GM23338 (cell line): Measurements from ENCODE around the gene KCTD19. TPM values are rescaled to one million over a fixed set of nuclear protein-coding genes. Genes with fewer than 3 reads are reported as not detected.

Experiments used
- ATAC-seq: fragments of 200-7000 bp; cut with Tn5 transposase; 3 replicates; pipeline ENCODE4 v1.9.1; 2020
- DNase-seq: peaks from one replicate; pipeline ENCODE4 v3.0.0-alpha.2; 2015; ENCODE audit warnings: low spot score
- H2AFZ ChIP-seq: fragments of 200-600 bp; sonication (generic); 2 replicates; pipeline ENCODE4 v1.8.0; 2016; ENCODE audit warnings: antibody characterized with exemption, mild to moderate bottlenecking, moderate library complexity
- H3F3A ChIP-seq: fragments of 200-600 bp; sonication (generic); replicated peaks from 2 replicates; pipeline ENCODE4 v1.8.0; 2017; ENCODE audit warnings: antibody characterized with exemption, mixed run types, low read depth
- H3K27ac ChIP-seq: fragments of 200-600 bp; sonication (generic); 2 replicates; pipeline ENCODE4 v1.6.1; 2016; ENCODE audit warnings: low read depth
- H3K27me3 ChIP-seq: fragments of 200-600 bp; sonication (generic); 2 replicates; pipeline ENCODE4 v1.8.0; 2016; ENCODE audit warnings: mild to moderate bottlenecking, mixed run types, moderate library complexity; ENCODE audit not compliant: insufficient read depth
- H3K36me3 ChIP-seq: fragments of 200-600 bp; sonication (generic); 2 replicates; pipeline ENCODE4 v1.8.0; 2016; ENCODE audit warnings: mild to moderate bottlenecking; ENCODE audit not compliant: insufficient read depth
- H3K4me1 ChIP-seq: fragments of 200-600 bp; sonication (generic); 2 replicates; pipeline ENCODE4 v1.8.0; 2016; ENCODE audit warnings: mild to moderate bottlenecking, moderate library complexity; ENCODE audit not compliant: insufficient read depth
- H3K4me2 ChIP-seq: fragments of 200-600 bp; sonication (generic); 2 replicates; pipeline ENCODE4 v1.7.1; 2017; ENCODE audit warnings: mixed run types
- H3K4me3 ChIP-seq: fragments of 200-600 bp; sonication (generic); 2 replicates; pipeline ENCODE4 v1.6.1; 2016; ENCODE audit warnings: mixed run types
- H3K79me2 ChIP-seq: fragments of 200-600 bp; sonication (generic); replicated peaks from 2 replicates; pipeline ENCODE4 v1.8.0; 2017; ENCODE audit warnings: mild to moderate bottlenecking; ENCODE audit not compliant: insufficient read depth
- H3K9me2 ChIP-seq: fragments of 200-600 bp; sonication (generic); 2 replicates; pipeline ENCODE4 v1.8.0; 2017; ENCODE audit not compliant: insufficient read depth
- H4K20me1 ChIP-seq: fragments of 200-600 bp; sonication (generic); replicated peaks from 2 replicates; pipeline ENCODE4 v1.8.0; 2017; ENCODE audit warnings: mild to moderate bottlenecking; ENCODE audit not compliant: insufficient read depth
- H3K27ac Mint-ChIP-seq: 2 replicates; pipeline ENCODE4 v1.8.0; 2020; ENCODE audit warnings: inconsistent platforms, mild to moderate bottlenecking, moderate library complexity, mixed read lengths
- H3K27me3 Mint-ChIP-seq: 3 replicates; pipeline ENCODE4 v1.8.0; 2022; ENCODE audit warnings: low read depth, mild to moderate bottlenecking, moderate library complexity, mixed read lengths, inconsistent platforms; ENCODE audit not compliant: insufficient read depth, poor library complexity
- H3K36me3 Mint-ChIP-seq: 3 replicates; pipeline ENCODE4 v1.8.0; 2021; ENCODE audit warnings: low read depth, mild to moderate bottlenecking, inconsistent platforms, moderate library complexity, mixed read lengths
- H3K4me1 Mint-ChIP-seq: 3 replicates; pipeline ENCODE4 v1.8.0; 2020; ENCODE audit warnings: mild to moderate bottlenecking, inconsistent platforms, mixed read lengths
- H3K4me3 Mint-ChIP-seq: 3 replicates; pipeline ENCODE4 v1.8.0; 2021; ENCODE audit warnings: moderate library complexity, mild to moderate bottlenecking, inconsistent platforms, mixed read lengths
- H3K9me3 Mint-ChIP-seq: 3 replicates; pipeline ENCODE4 v1.8.0; 2020; ENCODE audit warnings: moderate library complexity, mild to moderate bottlenecking, inconsistent platforms, mixed read lengths
- CREB1 ChIP-seq: fragments of 250-450 bp; sonication (Bioruptor Pico); IDR thresholded peaks from 2 replicates; pipeline ENCODE4 v1.5.0; 2020; ENCODE audit warnings: low read depth, mild to moderate bottlenecking, moderate library complexity
- CTCF ChIP-seq, 2 experiments: fragments of 200-600 bp in 1 of 2; sonication (generic) in 1 of 2; conservative IDR thresholded peaks; 2 replicates each; pipeline versions ENCODE4 v1.5.1 to v1.6.1; 2016 to 2017; ENCODE audit warnings: antibody characterized with exemption in 2 of 2, low read depth in 2 of 2, mild to moderate bottlenecking in 2 of 2, moderate library complexity in 1 of 2
- EZH2 ChIP-seq: fragments of 200-600 bp; sonication (generic); IDR thresholded peaks from one replicate; pipeline ENCODE4 v1.8.0; 2017; ENCODE audit warnings: antibody characterized with exemption, mild to moderate bottlenecking, low read depth; ENCODE audit not compliant: unreplicated experiment
- EZH2phosphoT487 ChIP-seq: fragments of 200-600 bp; sonication (generic); IDR thresholded peaks from one replicate; pipeline ENCODE4 v1.8.1; 2018; ENCODE audit warnings: antibody characterized with exemption; ENCODE audit not compliant: unreplicated experiment
- JUNB ChIP-seq: IDR thresholded peaks from one replicate; pipeline ENCODE4 v1.6.1; 2016; ENCODE audit warnings: antibody characterized with exemption; ENCODE audit not compliant: unreplicated experiment
- POLR2AphosphoS5 ChIP-seq: IDR thresholded peaks from 2 replicates; pipeline ENCODE4 v1.6.1; 2016; ENCODE audit warnings: antibody characterized with exemption, low read depth
- REST ChIP-seq: IDR thresholded peaks from one replicate; pipeline ENCODE4 v1.6.1; 2018; ENCODE audit warnings: antibody characterized with exemption; ENCODE audit not compliant: unreplicated experiment
- ZNF114 ChIP-seq: fragments of 250-450 bp; sonication (Bioruptor Pico); IDR thresholded peaks from 2 replicates; pipeline ENCODE4 v1.5.0; 2020; ENCODE audit warnings: mild to moderate bottlenecking, moderate library complexity
- ZNF462 ChIP-seq: fragments of 250-450 bp; sonication (Bioruptor Pico); IDR thresholded peaks from 2 replicates; pipeline ENCODE4 v1.5.0; 2020; ENCODE audit warnings: mild to moderate bottlenecking, moderate library complexity
- polyA plus RNA-seq: library from polyadenylated mRNA; unstranded; fragments of >200 nt; fragmentation: Nextera tagmentation; extraction: Ambion mirVana; gene quantifications from 2 replicates; pipeline ENCODE4 v1.2.1, GENCODE V29; 2016
- total RNA-seq: library from RNA; depleted of rRNA; stranded (reverse); fragments of >200 nt; shearing (Covaris generic); gene quantifications from 2 replicates; pipeline ENCODE4 v1.2.3, GENCODE V29; 2014

KCTD19 gene
- total and polyA plus RNA-seq, 2 experiments from 2014 or later, result 0.31 to 0.65 TPM

GRCh38 chr16:67277999-67278772 lies 48.4 kb downstream of the KCTD19 start (continued):
- TF ChIP-seq ZNF462 (CRISPR knock-in tag) (no peak), POLR2AphosphoS5 (no peak), ZNF114 (CRISPR knock-in tag) (no peak), CTCF (conservative IDR thresholded peaks at IDR 0.05; ENCODE audit: low read depth in 2 of 2) (no peak), EZH2 (no peak)

- no peak overlapping the region for H3K4me3 ChIP-seq
- no peaks in the 10 kb centered on the region for H4K20me1 ChIP-seq
- Mint-ChIP-seq H3K4me3 (no peak overlapping the region), H3K36me3 (no peaks in the 10 kb centered on the region), H3K4me1 (peaks cover 2% of the 10 kb centered on the region; the same call in 1 of the 3 replicates), H3K9me3 (no peaks in the 10 kb centered on the region), H3K27ac (no peak overlapping the region), H3K27me3 (peaks cover 6% of the 10 kb centered on the region)
- H3K79me2 ChIP-seq, result no peaks in the 10 kb centered on the region
- no peak overlapping the region for H3K27ac ChIP-seq
- no peaks in the 10 kb centered on the region for H3K9me2 ChIP-seq
- peaks cover 5% of the 10 kb centered on the region; the same call in 1 of the 2 replicates for H3K4me1 ChIP-seq
- H3K36me3 ChIP-seq, result no peaks in the 10 kb centered on the region
- ATAC-seq (no peak), DNase-seq (no peak)
- H3K27me3 ChIP-seq, result peaks cover 13% of the 10 kb centered on the region
- no peaks in the 10 kb centered on the region for H3F3A ChIP-seq
- no peak overlapping the region for H2AFZ ChIP-seq
- H3K4me2 ChIP-seq, result no peak overlapping the region
- no peak for TF ChIP-seq CTCF (conservative IDR thresholded peaks at IDR 0.05; ENCODE audit: low read depth in 2 of 2)
- TF ChIP-seq REST, result no peak
- no peak for TF ChIP-seq EZH2phosphoT487
- TF ChIP-seq CREB1 (CRISPR knock-in tag), result no peak
- no peak for TF ChIP-seq JUNB
These were observed 49.1 kb downstream of the KCTD19 start for GRCh38 chr16:67277294-67277998.
